WTC11 (cell line): ENCODE data around the gene APH1B. TPM values are rescaled to one million over a fixed set of nuclear protein-coding genes. Genes with fewer than 3 reads are reported as not detected.

ENCODE experiments used
- ATAC-seq: fragments of 200-7000 bp; cut with Tn5 transposase; 2 replicates; pipeline ENCODE4 v1.10.0; 2021; ENCODE audit warnings: mild to moderate bottlenecking, moderate library complexity
- CTCF ChIA-PET: fragments of 300-600 bp; sonication (Branson Sonifier 250); formaldehyde crosslinking; loops from one replicate; lab custom pipeline; 2021; ENCODE audit warnings: antibody characterized with exemption; lab: Charles Lee
- POLR2A ChIA-PET: fragments of 350-600 bp; sonication (Branson Sonifier 250); formaldehyde crosslinking; loops from one replicate; lab custom pipeline; 2021; ENCODE audit warnings: antibody characterized with exemption; lab: Charles Lee
- DNase-seq: peaks from one replicate; pipeline ENCODE4 v3.0.0; 2021; ENCODE audit warnings: low spot score
- H3K27ac Mint-ChIP-seq: 2 replicates; pipeline ENCODE4 v1.8.0; 2021; ENCODE audit warnings: mixed read lengths
- H3K27me3 Mint-ChIP-seq: 2 replicates; pipeline ENCODE4 v1.8.0; 2021; ENCODE audit warnings: low read depth, mild to moderate bottlenecking, moderate library complexity, mixed read lengths
- H3K36me3 Mint-ChIP-seq: 2 replicates; pipeline ENCODE4 v1.8.0; 2021; ENCODE audit warnings: mixed read lengths
- H3K4me1 Mint-ChIP-seq: 2 replicates; pipeline ENCODE4 v1.8.0; 2022; ENCODE audit warnings: mixed read lengths
- H3K4me3 Mint-ChIP-seq: 2 replicates; pipeline ENCODE4 v1.8.0; 2021; ENCODE audit warnings: mild to moderate bottlenecking, moderate library complexity, mixed read lengths
- H3K9me3 Mint-ChIP-seq: 2 replicates; pipeline ENCODE4 v1.8.0; 2021; ENCODE audit warnings: mixed read lengths
- ESRRA ChIP-seq: sonication (generic); formaldehyde crosslinking; IDR thresholded peaks from 2 replicates; pipeline ENCODE4 v1.8.1; 2022; ENCODE audit warnings: mild to moderate bottlenecking, missing genetic modification reagents, borderline replicate concordance
- FOXP1 ChIP-seq: sonication (generic); formaldehyde crosslinking; IDR thresholded peaks from 2 replicates; pipeline ENCODE4 v1.8.0; 2022; ENCODE audit warnings: missing genetic modification reagents, mild to moderate bottlenecking, moderate library complexity, borderline replicate concordance
- GABPB1 ChIP-seq: sonication (generic); formaldehyde crosslinking; IDR thresholded peaks from 2 replicates; pipeline ENCODE4 v1.8.1; 2023; ENCODE audit warnings: mild to moderate bottlenecking, missing genetic modification reagents
- GRHL2 ChIP-seq: fragments of 250-450 bp; sonication (Bioruptor Pico); IDR thresholded peaks from 2 replicates; pipeline ENCODE4 v1.8.0; 2022; ENCODE audit warnings: mild to moderate bottlenecking, moderate library complexity; ENCODE audit not compliant: insufficient replicate concordance, severe bottlenecking
- MLX ChIP-seq: sonication (generic); formaldehyde crosslinking; IDR thresholded peaks from 2 replicates; pipeline ENCODE4 v1.8.1; 2023; ENCODE audit warnings: mild to moderate bottlenecking, missing genetic modification reagents, moderate library complexity
- MYBL2 ChIP-seq: sonication (generic); formaldehyde crosslinking; IDR thresholded peaks from 2 replicates; pipeline ENCODE4 v1.8.1; 2023; ENCODE audit warnings: mild to moderate bottlenecking, moderate library complexity, missing genetic modification reagents
- NR2C2 ChIP-seq: sonication (generic); formaldehyde crosslinking; IDR thresholded peaks from 2 replicates; pipeline ENCODE4 v1.8.0; 2022; ENCODE audit warnings: mild to moderate bottlenecking, missing genetic modification reagents
- PRDM15 ChIP-seq: sonication (generic); formaldehyde crosslinking; IDR thresholded peaks from 2 replicates; pipeline ENCODE4 v1.8.0; 2022; ENCODE audit warnings: missing genetic modification reagents
- SMAD3 ChIP-seq: sonication (generic); formaldehyde crosslinking; IDR thresholded peaks from 2 replicates; pipeline ENCODE4 v1.8.0; 2022; ENCODE audit warnings: missing genetic modification reagents, mild to moderate bottlenecking, borderline replicate concordance
- ZNF396 ChIP-seq: fragments of 250-450 bp; sonication (Bioruptor Pico); IDR thresholded peaks from 2 replicates; pipeline ENCODE4 v1.8.0; 2021; ENCODE audit warnings: mild to moderate bottlenecking, moderate library complexity, borderline replicate concordance
- ZNF423 ChIP-seq: fragments of 250-450 bp; sonication (Bioruptor Pico); IDR thresholded peaks from 2 replicates; pipeline ENCODE4 v2.1.2; 2022; ENCODE audit warnings: mild to moderate bottlenecking, moderate library complexity
- ZNF425 ChIP-seq: fragments of 250-450 bp; sonication (Bioruptor Pico); conservative IDR thresholded peaks from 2 replicates; pipeline ENCODE4 v1.9.0; 2021; ENCODE audit warnings: mild to moderate bottlenecking
- total RNA-seq: library from RNA; stranded (reverse); gene quantifications from 3 replicates; pipeline ENCODE4 v1.2.3, GENCODE V29; 2021
- TF ChIP-seq, protein P1 (sequence below): sonication (generic); formaldehyde crosslinking; IDR thresholded peaks from 2 replicates; pipeline ENCODE4 v1.8.0; 2023; ENCODE audit warnings: mild to moderate bottlenecking, missing genetic modification reagents
- TF ChIP-seq, protein P2 (sequence below): sonication (generic); formaldehyde crosslinking; IDR thresholded peaks from 2 replicates; pipeline ENCODE4 v1.8.1; 2022; ENCODE audit warnings: missing genetic modification reagents, borderline replicate concordance
- TF ChIP-seq, protein P3 (sequence below): sonication (generic); formaldehyde crosslinking; IDR thresholded peaks from 2 replicates; pipeline ENCODE4 v1.8.0; 2022; ENCODE audit warnings: mild to moderate bottlenecking, missing genetic modification reagents

Gene APH1B
- total RNA-seq, 1 experiment from 2014 or later, result 25.0 TPM

DNA sequence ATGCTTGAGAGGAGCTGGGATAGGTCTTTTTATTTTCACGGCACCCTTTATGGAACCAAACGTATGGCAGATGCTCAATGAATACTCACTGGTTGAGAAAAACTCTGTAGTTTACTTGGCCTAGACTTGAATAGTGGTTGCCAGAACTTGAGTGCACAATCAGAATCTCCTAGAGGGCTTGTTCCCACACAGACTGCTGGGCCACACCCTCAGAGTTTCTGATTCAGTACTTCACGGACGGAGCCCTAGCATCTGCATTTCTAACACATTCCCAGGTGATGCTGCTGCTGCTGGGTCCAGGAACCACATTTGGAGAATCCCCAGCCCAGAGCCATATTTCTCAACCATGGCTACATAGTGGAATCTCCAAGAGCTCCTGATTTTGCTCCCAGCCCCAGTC, 79.7 kb downstream of the APH1B start (continued):
- no peak for TF ChIP-seq FOXP1 (CRISPR knock-in tag)

DNA sequence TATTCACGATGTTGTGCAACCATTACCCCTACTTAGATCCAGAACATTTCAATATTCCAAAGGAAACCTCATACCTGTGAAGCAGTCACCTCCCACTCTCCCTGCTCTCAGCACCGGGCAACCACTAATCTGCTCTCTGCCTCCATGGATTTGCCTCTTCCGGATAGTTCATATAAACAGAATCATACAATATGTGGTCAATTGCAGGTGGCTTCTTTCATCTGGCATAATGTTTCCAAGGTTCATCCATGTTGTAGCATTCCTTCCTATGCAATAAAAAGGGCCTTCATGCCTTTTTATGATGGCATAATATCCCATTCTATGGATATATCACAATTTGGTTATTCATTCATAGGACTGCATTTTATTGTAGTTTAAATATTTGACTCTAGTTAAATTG, 80.3 kb downstream of the APH1B start:
- TF ChIP-seq MLX (CRISPR knock-in tag) (no peak), ZNF425 (CRISPR knock-in tag) (no peak), ZNF396 (no peak), GRHL2 (no peak), GABPB1 (no peak), ZNF423 (CRISPR knock-in tag) (no peak)
- TF ChIP-seq, protein P1, sequence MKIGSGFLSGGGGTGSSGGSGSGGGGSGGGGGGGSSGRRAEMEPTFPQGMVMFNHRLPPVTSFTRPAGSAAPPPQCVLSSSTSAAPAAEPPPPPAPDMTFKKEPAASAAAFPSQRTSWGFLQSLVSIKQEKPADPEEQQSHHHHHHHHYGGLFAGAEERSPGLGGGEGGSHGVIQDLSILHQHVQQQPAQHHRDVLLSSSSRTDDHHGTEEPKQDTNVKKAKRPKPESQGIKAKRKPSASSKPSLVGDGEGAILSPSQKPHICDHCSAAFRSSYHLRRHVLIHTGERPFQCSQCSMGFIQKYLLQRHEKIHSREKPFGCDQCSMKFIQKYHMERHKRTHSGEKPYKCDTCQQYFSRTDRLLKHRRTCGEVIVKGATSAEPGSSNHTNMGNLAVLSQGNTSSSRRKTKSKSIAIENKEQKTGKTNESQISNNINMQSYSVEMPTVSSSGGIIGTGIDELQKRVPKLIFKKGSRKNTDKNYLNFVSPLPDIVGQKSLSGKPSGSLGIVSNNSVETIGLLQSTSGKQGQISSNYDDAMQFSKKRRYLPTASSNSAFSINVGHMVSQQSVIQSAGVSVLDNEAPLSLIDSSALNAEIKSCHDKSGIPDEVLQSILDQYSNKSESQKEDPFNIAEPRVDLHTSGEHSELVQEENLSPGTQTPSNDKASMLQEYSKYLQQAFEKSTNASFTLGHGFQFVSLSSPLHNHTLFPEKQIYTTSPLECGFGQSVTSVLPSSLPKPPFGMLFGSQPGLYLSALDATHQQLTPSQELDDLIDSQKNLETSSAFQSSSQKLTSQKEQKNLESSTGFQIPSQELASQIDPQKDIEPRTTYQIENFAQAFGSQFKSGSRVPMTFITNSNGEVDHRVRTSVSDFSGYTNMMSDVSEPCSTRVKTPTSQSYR (CRISPR knock-in tag), result no peak
- CTCF ChIA-PET, result no interaction called here
- H3K4me3 Mint-ChIP-seq, result no peak overlapping the region
- ATAC-seq (no peak), DNase-seq (no peak)
- peaks cover 23% of the 10 kb centered on the region for H3K4me1 Mint-ChIP-seq
- H3K27me3 Mint-ChIP-seq, result peaks cover 3% of the 10 kb centered on the region; the same call in 1 of the 2 replicates
- peaks cover 7% of the 10 kb centered on the region for H3K9me3 Mint-ChIP-seq
- no peaks in the 10 kb centered on the region for H3K36me3 Mint-ChIP-seq
- POLR2A ChIA-PET, result no interaction called here
- H3K27ac Mint-ChIP-seq, result no peak overlapping the region

DNA sequence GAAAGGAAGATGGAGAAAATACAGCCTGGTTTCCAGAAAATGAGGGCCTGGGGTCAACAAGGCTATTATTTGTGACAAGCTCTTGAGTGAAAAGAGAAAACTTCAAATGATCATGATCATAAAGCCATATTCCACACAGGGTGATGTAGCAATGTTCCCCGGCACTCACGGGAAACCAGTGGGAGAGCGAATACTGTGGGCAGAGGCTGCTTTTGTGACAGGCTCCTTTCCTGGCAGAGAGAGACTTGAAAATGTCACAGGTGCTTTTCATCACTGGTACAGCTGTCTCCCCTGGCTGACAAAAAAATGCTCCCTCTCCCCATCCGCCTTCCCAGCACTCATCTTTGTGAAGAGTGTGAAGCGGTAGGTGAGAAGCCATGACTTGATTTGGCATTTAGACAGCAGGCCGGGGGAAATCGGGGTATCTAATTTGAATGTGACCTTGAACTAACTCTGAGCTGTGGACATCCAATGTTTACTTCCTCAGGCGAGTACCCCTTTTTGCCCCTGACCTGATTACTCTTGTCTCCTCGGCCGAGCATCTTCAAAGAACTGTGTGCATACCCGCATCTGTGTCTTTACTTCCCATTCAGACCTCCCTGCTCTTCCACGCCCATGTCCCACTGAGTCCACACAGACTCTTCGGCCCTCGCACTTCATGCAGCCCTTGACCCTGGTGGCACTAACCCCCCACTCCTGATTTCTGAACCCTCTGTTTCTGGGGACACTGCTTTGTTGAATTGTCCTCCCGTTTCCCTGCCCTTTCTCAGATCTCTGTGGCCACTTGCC, 81.0 kb downstream of the APH1B start:
- ATAC-seq (no peak), DNase-seq (no peak)
- TF ChIP-seq, protein P2, sequence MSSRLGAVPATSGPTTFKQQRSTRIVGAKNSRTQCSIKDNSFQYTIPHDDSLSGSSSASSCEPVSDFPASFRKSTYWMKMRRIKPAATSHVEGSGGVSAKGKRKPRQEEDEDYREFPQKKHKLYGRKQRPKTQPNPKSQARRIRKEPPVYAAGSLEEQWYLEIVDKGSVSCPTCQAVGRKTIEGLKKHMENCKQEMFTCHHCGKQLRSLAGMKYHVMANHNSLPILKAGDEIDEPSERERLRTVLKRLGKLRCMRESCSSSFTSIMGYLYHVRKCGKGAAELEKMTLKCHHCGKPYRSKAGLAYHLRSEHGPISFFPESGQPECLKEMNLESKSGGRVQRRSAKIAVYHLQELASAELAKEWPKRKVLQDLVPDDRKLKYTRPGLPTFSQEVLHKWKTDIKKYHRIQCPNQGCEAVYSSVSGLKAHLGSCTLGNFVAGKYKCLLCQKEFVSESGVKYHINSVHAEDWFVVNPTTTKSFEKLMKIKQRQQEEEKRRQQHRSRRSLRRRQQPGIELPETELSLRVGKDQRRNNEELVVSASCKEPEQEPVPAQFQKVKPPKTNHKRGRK (CRISPR knock-in tag), result no peak
- TF ChIP-seq ZNF423 (CRISPR knock-in tag) (no peak), PRDM15 (no peak), SMAD3 (CRISPR knock-in tag) (no peak), MYBL2 (CRISPR knock-in tag) (no peak), NR2C2 (CRISPR knock-in tag) (no peak), ESRRA (no peak)
- TF ChIP-seq, protein P3, sequence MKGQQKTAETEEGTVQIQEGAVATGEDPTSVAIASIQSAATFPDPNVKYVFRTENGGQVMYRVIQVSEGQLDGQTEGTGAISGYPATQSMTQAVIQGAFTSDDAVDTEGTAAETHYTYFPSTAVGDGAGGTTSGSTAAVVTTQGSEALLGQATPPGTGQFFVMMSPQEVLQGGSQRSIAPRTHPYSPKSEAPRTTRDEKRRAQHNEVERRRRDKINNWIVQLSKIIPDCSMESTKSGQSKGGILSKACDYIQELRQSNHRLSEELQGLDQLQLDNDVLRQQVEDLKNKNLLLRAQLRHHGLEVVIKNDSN, result no peak
- Mint-ChIP-seq H3K27ac (no peak overlapping the region), H3K27me3 (peaks cover 3% of the 10 kb centered on the region; the same call in 1 of the 2 replicates), H3K36me3 (no peaks in the 10 kb centered on the region), H3K9me3 (peaks cover 7% of the 10 kb centered on the region), H3K4me1 (peaks cover 30% of the 10 kb centered on the region), H3K4me3 (no peak overlapping the region)
- ChIA-PET CTCF (no interaction called here), POLR2A (no interaction called here)
